GM19351 (cell line): ENCODE results near the gene RHBDL2.
"Not testable (repeated sequence)": the region's sequence is repeated elsewhere in the genome, so short reads cannot be mapped to it uniquely, and the experiment has no call there.

Source experiments
- ATAC-seq: cut with Tn5 transposase; IDR thresholded peaks from one replicate; pipeline ENCODE4 v1.9.1; 2021; ENCODE audit warnings: mild to moderate bottlenecking, moderate library complexity; ENCODE audit not compliant: unreplicated experiment

Gene RHBDL2

GRCh38 chr1:38885092-38885491, 56.5 kb downstream of the RHBDL2 start:
- ATAC-seq = no peak

GRCh38 chr1:38881487-38881886, 60.1 kb downstream of the RHBDL2 start, which contains the start of gene GJA9:
TSS of gene GJA9 (minus strand) at chr1:38881587. CDS start at chr1:38876098, 5,489 bp downstream.
- ATAC-seq = no peak

- ATAC-seq = no peak
Observed at GRCh38 chr1:38875811-38876210, 65.8 kb downstream of the RHBDL2 start.

- peak; percentile 99 for ATAC-seq
Observed at GRCh38 chr1:38873027-38873969, 68.3 kb downstream of the RHBDL2 start, which contains the start of gene MYCBP. TSS of gene MYCBP (minus strand) at chr1:38873348. CDS start at chr1:38873305, 43 bp downstream.

- ATAC-seq = peak; percentile 17
Observed at GRCh38 chr1:38872401-38873026, 69.1 kb downstream of the RHBDL2 start.

GRCh38 chr1:38870996-38871395, 70.6 kb downstream of the RHBDL2 start:
- no peak for ATAC-seq

GRCh38 chr1:38867208-38867607, 74.4 kb downstream of the RHBDL2 start:
- ATAC-seq = no peak

- ATAC-seq = no peak
Observed at GRCh38 chr1:38865112-38865715, 76.4 kb downstream of the RHBDL2 start.

- no peak for ATAC-seq
Observed at GRCh38 chr1:38860454-38860795, 81.2 kb downstream of the RHBDL2 start.

- ATAC-seq = peak; percentile 95
Observed at GRCh38 chr1:38859561-38860453, 81.8 kb downstream of the RHBDL2 start, which contains the start of gene RRAGC. TSS of gene RRAGC (minus strand) at chr1:38859772. CDS start at chr1:38859646, 126 bp downstream.

GRCh38 chr1:38858833-38859560, 82.6 kb downstream of the RHBDL2 start:
- ATAC-seq = peak; percentile 23

- ATAC-seq = peak; percentile 66
Observed at GRCh38 chr1:38852780-38853179, 88.8 kb downstream of the RHBDL2 start.

- ATAC-seq = no peak
Observed at GRCh38 chr1:38848071-38848470, 93.6 kb downstream of the RHBDL2 start.

- ATAC-seq = no peak
Observed at GRCh38 chr1:38846210-38846609, 95.4 kb downstream of the RHBDL2 start.

GRCh38 chr1:38845088-38845487, 96.5 kb downstream of the RHBDL2 start:
- not testable (repeated sequence) for ATAC-seq

GRCh38 chr1:38840281-38840680, 101.3 kb downstream of the RHBDL2 start:
- ATAC-seq = no peak

- no peak for ATAC-seq
Observed at GRCh38 chr1:38839363-38839762, 102.3 kb downstream of the RHBDL2 start.

- not testable (repeated sequence) for ATAC-seq
Observed at GRCh38 chr1:38836316-38836715, 105.3 kb downstream of the RHBDL2 start.
